CMK (cell line): Measurements from ENCODE around the gene RPS21.
A peak's percentile ranks its signal among the peaks of the same experiment; 100 is the strongest.

Experiments
- DNase-seq: peaks from one replicate; pipeline ENCODE4 v3.0.0-alpha.2; 2010; ENCODE audit warnings: low read depth

RPS21 gene

GRCh38 chr20:62386383-62387218 lies at the start of gene RPS21:
Gene RPS21, plus strand, starts transcription at chr20:62387103. Its CDS starts 236 bp downstream, at chr20:62387339.
- peak; percentile 88 for DNase-seq

- no peak for DNase-seq
These were observed 49.2 kb upstream of the RPS21 start for GRCh38 chr20:62337558-62338293.

- no peak for DNase-seq
These were observed 48.6 kb upstream of the RPS21 start for GRCh38 chr20:62338294-62338620.

GRCh38 chr20:62339647-62340062 lies 47.2 kb upstream of the RPS21 start:
- no peak for DNase-seq

GRCh38 chr20:62342910-62343309 lies 44.0 kb upstream of the RPS21 start:
- DNase-seq = no peak

- no peak for DNase-seq
These were observed 42.8 kb upstream of the RPS21 start for GRCh38 chr20:62344092-62344491.

GRCh38 chr20:62344782-62345181 lies 42.1 kb upstream of the RPS21 start:
- DNase-seq = no peak

GRCh38 chr20:62345681-62346370 lies 41.1 kb upstream of the RPS21 start:
- DNase-seq = no peak

GRCh38 chr20:62346398-62347150 lies 40.3 kb upstream of the RPS21 start:
- no peak for DNase-seq

GRCh38 chr20:62347151-62347404 lies 39.8 kb upstream of the RPS21 start:
- DNase-seq = no peak

- DNase-seq = no peak
These were observed 39.5 kb upstream of the RPS21 start for GRCh38 chr20:62347445-62347844.

GRCh38 chr20:62348604-62349003 lies 38.3 kb upstream of the RPS21 start:
- no peak for DNase-seq

- no peak for DNase-seq
These were observed 37.3 kb upstream of the RPS21 start for GRCh38 chr20:62349556-62350097.

GRCh38 chr20:62350098-62350628 lies 36.7 kb upstream of the RPS21 start:
- DNase-seq = no peak

GRCh38 chr20:62350629-62351422 lies 36.1 kb upstream of the RPS21 start:
- DNase-seq = no peak

GRCh38 chr20:62351469-62352401 lies 35.2 kb upstream of the RPS21 start:
- DNase-seq = no peak

- no peak for DNase-seq
These were observed 34.3 kb upstream of the RPS21 start for GRCh38 chr20:62352402-62353288.

- DNase-seq = no peak
These were observed 33.4 kb upstream of the RPS21 start for GRCh38 chr20:62353289-62354030.
